Bone marrow (tissue), 2 donors: ENCODE measurements around the gene ZNF500.

Source experiments
- DNase-seq, 2 donors: peaks; one replicate each; lab custom pipeline; 2025; lab: John Stamatoyannopoulos, UW

Gene ZNF500

DNA sequence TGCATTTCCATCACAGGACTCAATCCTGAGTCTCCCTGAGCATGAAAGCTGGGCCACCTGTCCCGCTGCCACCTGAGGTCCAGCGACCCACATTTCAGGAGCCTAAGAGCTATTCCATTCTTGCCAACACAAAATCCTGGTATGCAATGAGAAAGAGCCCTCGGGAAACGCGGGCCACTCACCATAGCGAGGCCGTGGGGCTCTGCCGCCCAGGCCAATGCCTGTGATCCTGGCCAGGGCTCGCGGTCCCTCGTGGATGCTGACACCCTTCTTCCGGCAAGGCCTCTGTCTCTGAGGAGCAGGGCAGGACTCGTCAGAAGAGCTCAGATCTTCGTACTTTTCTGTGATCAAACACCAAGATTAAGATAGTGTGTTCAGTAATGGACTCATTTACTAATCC is 62.0 kb downstream of the ZNF500 start:
- no peak for DNase-seq

DNA sequence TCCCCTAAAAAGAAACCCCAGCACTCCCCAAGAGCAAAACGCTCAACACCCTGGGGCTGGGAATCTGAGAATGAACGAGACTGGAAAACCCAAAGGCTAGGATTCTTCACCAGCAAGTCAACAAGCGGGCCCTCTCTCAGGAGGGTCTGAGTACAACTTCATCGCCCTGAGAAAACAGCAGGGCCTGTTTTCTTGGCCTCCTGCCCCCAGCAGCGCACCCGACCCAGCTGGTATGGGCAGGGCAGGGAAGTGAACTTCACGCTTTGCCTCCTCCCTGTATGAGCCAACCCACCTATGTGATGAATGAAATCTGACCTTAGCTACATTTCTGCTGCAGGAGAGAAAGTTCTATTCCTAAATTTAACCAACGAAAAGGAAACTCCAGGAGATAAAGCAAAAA is 62.5 kb downstream of the ZNF500 start:
- no peak for DNase-seq

DNA sequence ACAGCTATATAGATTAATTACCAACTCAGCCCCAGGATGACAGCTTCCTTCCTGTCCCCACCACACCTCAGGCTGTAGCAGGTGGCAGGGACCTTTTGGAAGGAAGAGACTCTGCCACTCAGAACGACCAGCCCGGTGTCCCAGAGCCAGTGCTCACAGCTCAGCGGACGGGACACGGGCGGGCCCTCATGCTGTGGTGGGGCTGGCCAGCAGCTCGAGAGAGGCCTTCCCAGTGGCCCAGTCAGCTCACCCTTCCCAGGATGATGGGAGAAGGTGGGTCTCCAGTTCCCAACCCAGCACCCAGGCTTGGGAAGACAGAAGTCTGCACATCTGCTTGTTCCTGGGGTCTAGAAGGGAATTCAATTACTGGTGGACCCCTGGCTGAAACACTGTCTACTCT is 63.1 kb downstream of the ZNF500 start:
- no peak for DNase-seq

DNA sequence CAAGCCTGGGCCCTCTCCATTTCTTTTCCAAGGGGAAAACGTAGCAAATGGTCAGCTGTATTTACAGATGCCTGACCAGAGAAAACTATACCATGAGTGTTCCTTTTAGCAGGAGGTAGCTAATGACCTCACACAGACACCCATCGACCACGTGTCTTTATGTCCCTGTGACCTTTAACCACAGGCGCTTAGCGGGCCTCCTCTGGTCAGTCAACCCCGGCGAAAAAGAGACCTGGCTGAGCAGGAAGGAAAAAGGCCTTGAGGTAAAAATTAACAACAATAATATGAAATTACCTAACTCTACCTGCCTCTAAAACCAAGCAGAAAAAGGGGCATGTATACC is 64.5 kb downstream of the ZNF500 start:
- DNase-seq, result no peak

DNA sequence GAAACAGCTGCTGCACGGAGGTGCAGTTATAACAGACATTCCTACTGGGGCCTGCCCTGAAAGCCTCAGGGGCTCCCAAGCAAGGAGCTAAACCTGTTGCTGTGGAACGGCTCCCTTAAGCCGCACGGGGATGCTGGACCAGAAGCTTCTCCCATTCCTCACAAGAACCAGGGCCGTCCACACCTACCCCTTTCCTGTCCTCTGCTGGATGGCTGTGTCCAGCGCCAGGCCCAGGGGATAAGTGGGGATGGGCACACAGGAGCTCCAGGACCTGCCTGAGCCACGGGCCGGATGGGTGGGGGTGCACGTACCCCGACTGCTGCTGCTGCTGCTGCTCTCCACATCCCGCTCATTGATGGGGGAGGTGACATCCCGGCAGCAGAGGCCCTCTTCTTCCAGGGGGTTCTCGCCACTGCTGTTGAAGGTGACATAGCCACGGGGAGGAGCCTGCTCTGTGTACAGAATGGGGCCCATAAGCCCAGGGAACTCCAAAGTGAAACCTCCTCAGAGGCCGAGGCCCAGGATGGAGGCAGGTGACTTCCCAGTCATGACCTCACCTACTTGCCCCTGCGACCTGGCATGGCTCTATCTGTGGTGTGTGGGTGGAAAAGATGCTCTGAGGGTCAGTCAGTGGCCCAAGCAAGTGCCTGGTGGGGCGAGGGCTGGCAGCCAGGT is 65.0 kb downstream of the ZNF500 start:
- DNase-seq, result no peak

DNA sequence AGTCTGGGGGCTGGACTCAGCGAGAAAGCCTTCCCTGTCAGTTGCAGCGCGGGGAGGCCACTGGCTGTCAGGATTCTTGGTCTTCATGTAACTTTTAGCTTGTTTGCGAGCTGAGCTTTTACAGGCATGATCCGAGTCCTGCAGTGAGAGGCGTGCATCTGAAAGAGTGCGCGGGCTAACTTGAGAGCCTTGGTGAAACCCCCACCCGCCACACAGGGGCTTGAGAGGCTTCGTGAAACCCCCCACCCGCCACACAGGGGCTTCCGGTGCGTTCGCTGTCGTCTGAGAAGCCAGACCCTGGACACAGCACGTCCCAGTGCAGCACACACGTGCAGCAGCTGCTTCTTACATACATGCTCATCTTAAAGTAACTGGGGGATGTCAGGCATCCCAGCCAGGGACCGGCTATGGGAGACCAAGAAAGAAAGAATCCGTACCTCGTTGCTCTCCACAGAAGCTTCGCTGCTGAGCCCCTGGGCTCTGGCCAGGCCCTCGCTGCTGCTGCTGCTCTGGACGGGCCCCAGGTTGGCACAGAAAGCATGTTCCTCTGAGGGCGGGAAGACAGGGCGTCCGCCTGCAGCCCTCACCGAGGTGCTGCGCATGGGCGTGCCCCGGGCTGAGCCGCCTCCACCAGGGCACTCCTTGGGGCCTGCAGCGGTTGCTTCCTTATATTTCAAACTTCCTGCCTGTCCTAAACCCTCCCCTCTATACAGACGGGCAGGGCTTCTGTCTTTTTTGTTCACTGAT is 65.8 kb downstream of the ZNF500 start:
- DNase-seq, result no peak

DNA sequence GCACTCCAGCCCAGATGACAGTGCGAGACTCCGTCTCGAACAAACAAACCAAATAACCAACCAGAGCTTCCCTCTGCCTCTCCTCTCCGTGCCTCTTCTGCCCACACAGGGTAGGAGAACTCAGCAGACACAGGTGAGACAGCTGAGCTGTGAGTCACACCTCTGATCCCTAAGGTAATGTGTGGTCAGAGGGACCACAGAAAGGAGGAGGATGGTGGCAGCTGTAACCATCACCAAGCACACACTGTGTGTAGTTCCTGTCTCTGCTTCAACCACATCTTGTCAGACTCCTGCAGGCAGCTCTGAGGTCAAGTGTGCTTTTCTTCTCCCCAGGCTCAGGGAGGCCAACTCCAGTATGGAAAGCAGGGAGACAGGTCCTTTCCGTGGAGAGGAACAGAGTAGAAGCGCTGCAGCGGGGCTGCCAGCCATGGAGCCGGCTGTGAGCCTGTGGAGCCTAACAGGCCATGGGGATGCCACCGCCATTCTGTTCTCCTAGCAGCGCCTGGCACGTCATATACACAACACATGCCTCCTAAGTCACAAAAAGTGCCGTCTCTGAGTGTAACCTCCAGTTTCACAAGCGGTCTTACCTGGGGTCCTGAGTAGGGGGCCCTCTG is 66.5 kb downstream of the ZNF500 start:
- DNase-seq, result no peak

DNA sequence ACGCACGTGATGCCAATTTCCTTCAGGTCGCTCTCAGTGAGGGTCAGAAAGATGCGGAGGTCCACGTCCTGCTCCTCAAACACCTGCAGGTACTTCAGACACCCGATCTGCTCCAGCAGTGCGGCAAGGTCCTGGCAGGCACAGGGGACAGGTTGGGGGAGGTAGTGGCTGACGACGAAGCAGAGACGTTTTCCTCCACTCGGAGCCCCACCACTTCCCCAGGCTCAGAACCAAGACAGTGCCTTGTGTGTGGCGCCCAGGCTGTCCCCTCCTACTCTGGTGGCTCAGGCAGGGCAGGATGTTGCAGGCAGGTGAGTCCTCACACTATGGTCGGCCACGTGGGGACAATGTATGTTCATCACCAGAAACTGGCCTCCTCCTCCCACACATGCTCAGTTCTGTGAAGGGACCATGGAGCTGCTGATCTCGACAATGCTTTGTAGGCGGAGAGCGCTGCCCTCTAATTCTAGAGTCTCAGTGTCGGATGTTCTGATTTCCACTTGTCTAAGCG is 67.9 kb downstream of the ZNF500 start:
- DNase-seq, result no peak

DNA sequence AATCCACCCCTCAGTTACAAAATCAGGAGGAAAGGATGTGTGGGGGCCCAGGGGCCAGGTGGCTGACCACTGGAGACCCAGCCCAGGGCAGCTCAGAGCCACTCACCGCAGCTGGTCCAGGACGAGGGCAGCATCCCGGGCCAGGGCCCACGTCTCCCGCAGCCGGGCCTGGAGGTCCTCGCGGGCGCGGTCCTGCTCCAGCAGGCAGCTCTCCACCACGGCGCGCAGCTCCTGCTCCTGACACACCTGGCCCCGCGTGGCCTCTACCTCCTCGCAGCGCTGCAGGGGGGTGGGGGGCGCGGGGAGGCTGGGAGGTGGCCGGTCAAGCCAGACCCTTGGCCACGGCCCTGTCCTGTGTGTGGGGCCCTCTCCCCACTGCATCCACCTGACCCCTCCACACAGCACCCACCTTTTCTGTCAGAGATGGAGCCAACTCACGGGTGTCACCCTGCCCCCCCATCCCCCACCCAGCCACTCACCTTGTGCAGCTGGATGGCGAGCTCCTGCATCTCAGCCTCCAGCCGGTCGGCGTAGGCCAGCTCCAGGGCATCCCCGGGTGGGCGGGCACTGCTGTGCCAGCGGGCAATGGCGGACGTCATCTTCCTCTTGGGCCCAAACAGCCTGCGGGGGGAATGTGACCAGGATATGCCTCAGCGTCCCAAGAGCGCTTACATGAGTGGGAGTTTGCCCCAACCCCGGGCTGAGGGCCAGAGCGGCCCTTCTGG is 68.5 kb downstream of the ZNF500 start:
- DNase-seq, result no peak
